ENCODE measurements around the gene OR2T8.

The OR2T8 gene

DNA sequence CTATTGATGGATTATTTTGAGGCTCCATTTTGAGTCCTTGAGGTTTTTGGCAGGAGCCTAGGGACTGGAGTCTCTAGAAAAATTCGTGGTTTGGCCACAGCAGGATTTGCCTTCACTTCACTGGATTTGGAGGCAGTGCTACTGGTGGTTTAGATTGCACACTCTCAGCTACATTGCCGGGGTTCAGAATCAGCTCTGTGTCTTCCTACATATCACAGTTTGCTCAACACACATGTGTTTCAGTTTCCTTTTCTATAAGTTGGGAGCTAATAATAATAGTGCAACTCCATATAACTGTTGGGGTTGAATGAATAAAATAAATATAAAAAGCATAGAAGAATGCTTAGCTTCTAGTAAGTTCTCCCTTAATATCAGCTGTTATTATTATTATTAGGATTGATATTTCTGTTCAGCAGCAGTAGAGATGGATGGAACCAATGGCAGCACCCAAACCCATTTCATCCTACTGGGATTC is 24.9 kb upstream of the OR2T8 start, which contains the start of gene OR2W3:
Gene OR2W3, plus strand, starts transcription at position 425 of the 475 bp plus-strand sequence. Its CDS starts 0 bp downstream, at position 425.
- Histone ChIP-seq H3K27me3 (replicated peaks; ENCODE audit: insufficient read depth, low read length) (no peaks in the 10 kb centered on the region), H3K4me3 (ENCODE audit: low read length) (no peak within 1 kb of the TSS), H2AFZ (ENCODE audit: low read length) (no peak within 1 kb of the TSS), H3K9ac (ENCODE audit: low read length) (no peak within 1 kb of the TSS), H3K4me1 (ENCODE audit: low read length) (no peaks in the 10 kb centered on the region), H4K20me1 (ENCODE audit: insufficient read depth, low read length) (no peaks in the 10 kb centered on the region), H3K36me3 (replicated peaks; ENCODE audit: insufficient read depth, low read length) (no peaks in the 10 kb centered on the region), H3K9me3 (replicated peaks; ENCODE audit: insufficient read depth, low read length) (no peaks in the 10 kb centered on the region), H3K9me2 (replicated peaks; ENCODE audit: insufficient read depth, low read length) (no peaks in the 10 kb centered on the region), H3K4me2 (ENCODE audit: low read depth, low read length) (no peak within 1 kb of the TSS), H3F3A (ENCODE audit: insufficient read depth, low read length) (no peaks in the 10 kb centered on the region), H3K79me2 (ENCODE audit: low read length) (no peaks in the 10 kb centered on the region), H3K27ac (ENCODE audit: low read length) (no peak within 1 kb of the TSS)
- no peak for DNase-seq
- TF ChIP-seq EZH2 (optimal IDR thresholded peaks at IDR 0.05; ENCODE audit: low read depth, low read length) (no peak), EZH2phosphoT487 (IDR thresholded peaks at IDR 0.05; ENCODE audit: low read length) (no peak), CTCF (IDR thresholded peaks at IDR 0.05; ENCODE audit: low read length) (no peak)

GRCh38 chr1:247895976-247896375 is 24.1 kb upstream of the OR2T8 start:
- no peak overlapping the region for H2AFZ ChIP-seq (ENCODE audit: low read length)

GRCh38 chr1:247904122-247904521 is 15.9 kb upstream of the OR2T8 start:
- Histone ChIP-seq H3K4me1 (ENCODE audit: low read length) (no peaks in the 10 kb centered on the region), H3K9me3 (replicated peaks; ENCODE audit: insufficient read depth, low read length) (no peaks in the 10 kb centered on the region), H3K27me3 (replicated peaks; ENCODE audit: insufficient read depth, low read length) (no peaks in the 10 kb centered on the region), H3K27ac (ENCODE audit: low read length) (no peak overlapping the region), H3K36me3 (replicated peaks; ENCODE audit: insufficient read depth, low read length) (no peaks in the 10 kb centered on the region), H3K9me2 (replicated peaks; ENCODE audit: insufficient read depth, low read length) (no peaks in the 10 kb centered on the region), H3K4me3 (ENCODE audit: low read length) (no peak overlapping the region), H4K20me1 (ENCODE audit: insufficient read depth, low read length) (no peaks in the 10 kb centered on the region), H3K4me2 (ENCODE audit: low read depth, low read length) (no peak overlapping the region; the same call in 1 of the 2 replicates), H3F3A (ENCODE audit: insufficient read depth, low read length) (no peaks in the 10 kb centered on the region), H2AFZ (ENCODE audit: low read length) (no peak overlapping the region), H3K9ac (ENCODE audit: low read length) (no peak overlapping the region), H3K79me2 (ENCODE audit: low read length) (no peaks in the 10 kb centered on the region)
- TF ChIP-seq EZH2 (optimal IDR thresholded peaks at IDR 0.05; ENCODE audit: low read depth, low read length) = no peak
- TF ChIP-seq EZH2phosphoT487 (IDR thresholded peaks at IDR 0.05; ENCODE audit: low read length) = no peak
- no peak for TF ChIP-seq CTCF (IDR thresholded peaks at IDR 0.05; ENCODE audit: low read length)
- no peak for DNase-seq

More at GRCh38 chr1:247895976-247896375, 24.1 kb upstream of the OR2T8 start:
- no peak overlapping the region for H3K4me2 ChIP-seq (ENCODE audit: low read depth, low read length)
- no peaks in the 10 kb centered on the region for H3K4me1 ChIP-seq (ENCODE audit: low read length)
- H3K9ac ChIP-seq (ENCODE audit: low read length) = no peak overlapping the region
- no peaks in the 10 kb centered on the region for H4K20me1 ChIP-seq (ENCODE audit: insufficient read depth, low read length)
- DNase-seq = no peak
- no peaks in the 10 kb centered on the region for H3K79me2 ChIP-seq (ENCODE audit: low read length)
- H3K9me3 ChIP-seq (replicated peaks; ENCODE audit: insufficient read depth, low read length) = no peaks in the 10 kb centered on the region
- no peaks in the 10 kb centered on the region for H3K36me3 ChIP-seq (replicated peaks; ENCODE audit: insufficient read depth, low read length)
- TF ChIP-seq EZH2phosphoT487 (IDR thresholded peaks at IDR 0.05; ENCODE audit: low read length) (no peak), CTCF (IDR thresholded peaks at IDR 0.05; ENCODE audit: low read length) (no peak), EZH2 (optimal IDR thresholded peaks at IDR 0.05; ENCODE audit: low read depth, low read length) (no peak)
- no peak overlapping the region for H3K4me3 ChIP-seq (ENCODE audit: low read length)
- no peaks in the 10 kb centered on the region for H3F3A ChIP-seq (ENCODE audit: insufficient read depth, low read length)
- no peaks in the 10 kb centered on the region for H3K9me2 ChIP-seq (replicated peaks; ENCODE audit: insufficient read depth, low read length)
- no peaks in the 10 kb centered on the region for H3K27me3 ChIP-seq (replicated peaks; ENCODE audit: insufficient read depth, low read length)
- no peak overlapping the region for H3K27ac ChIP-seq (ENCODE audit: low read length)
